GM10847 (cell line): ENCODE data around the gene SVOP.

Source experiments
- POLR2A ChIP-seq: IDR thresholded peaks from 2 replicates; pipeline ENCODE4 v1.6.1; 2011; ENCODE audit not compliant: insufficient read length; ENCODE audit errors: extremely low read depth

SVOP gene

GRCh38 chr12:109020796-109021380 lies at the start of gene SVOP:
Gene SVOP (minus strand): TSS chr12:109021068. CDS start chr12:109020868, 200 bp downstream.
- no peak for TF ChIP-seq POLR2A

- TF ChIP-seq POLR2A, result no peak
Measured at GRCh38 chr12:109069307-109070271, 48.7 kb upstream of the SVOP start.

- TF ChIP-seq POLR2A, result no peak
Measured at GRCh38 chr12:109065853-109066193, 45.0 kb upstream of the SVOP start.

- no peak for TF ChIP-seq POLR2A
Measured at GRCh38 chr12:109065154-109065852, 44.4 kb upstream of the SVOP start.

GRCh38 chr12:109064143-109064542 lies 43.3 kb upstream of the SVOP start:
- TF ChIP-seq POLR2A, result no peak

GRCh38 chr12:109058773-109059172 lies 37.9 kb upstream of the SVOP start:
- no peak for TF ChIP-seq POLR2A

GRCh38 chr12:109057376-109057775 lies 36.5 kb upstream of the SVOP start:
- no peak for TF ChIP-seq POLR2A

GRCh38 chr12:109056891-109057290 lies 36.0 kb upstream of the SVOP start:
- TF ChIP-seq POLR2A, result no peak

GRCh38 chr12:109054520-109054919 lies 33.7 kb upstream of the SVOP start:
- TF ChIP-seq POLR2A, result no peak

GRCh38 chr12:109053382-109054123 lies 32.7 kb upstream of the SVOP start:
- no peak for TF ChIP-seq POLR2A

GRCh38 chr12:109052414-109053323 lies 31.8 kb upstream of the SVOP start, which contains the start of gene USP30:
Gene USP30 (plus strand): TSS chr12:109052576. CDS start chr12:109052679, 103 bp downstream.
- no peak for TF ChIP-seq POLR2A

- no peak for TF ChIP-seq POLR2A
Measured at GRCh38 chr12:109052097-109052413, 31.2 kb upstream of the SVOP start.

- TF ChIP-seq POLR2A, result no peak
Measured at GRCh38 chr12:109047081-109047805, 26.4 kb upstream of the SVOP start.

- no peak for TF ChIP-seq POLR2A
Measured at GRCh38 chr12:109044241-109044640, 23.4 kb upstream of the SVOP start.
